ENCODE results near the gene TNRC6A.
A peak's percentile ranks its signal among the peaks of the same experiment; 100 is the strongest.

Gene TNRC6A

DNA sequence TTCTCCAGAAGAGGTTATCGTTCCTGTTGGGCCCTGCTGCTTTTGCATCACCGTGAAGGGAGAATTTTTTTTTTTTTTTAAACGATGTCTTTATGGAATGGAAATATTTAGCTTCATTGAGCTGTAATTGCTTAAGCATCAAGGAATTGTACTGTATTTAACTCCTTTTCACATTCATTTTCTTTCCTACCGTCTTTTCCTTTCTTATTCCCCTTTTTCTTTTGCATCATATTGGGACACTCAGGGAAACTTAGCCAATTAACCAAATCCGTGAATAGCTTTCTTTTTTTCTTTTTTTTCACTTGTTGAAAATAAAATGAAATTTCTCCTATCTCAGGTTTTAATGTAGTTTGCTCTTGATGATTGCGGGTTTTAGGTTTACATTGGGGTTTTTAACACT lies 1.5 kb downstream of the TNRC6A start:
- DNase-seq (ENCODE audit: extremely low spot score) = no peak
- TF ChIP-seq, protein P1, sequence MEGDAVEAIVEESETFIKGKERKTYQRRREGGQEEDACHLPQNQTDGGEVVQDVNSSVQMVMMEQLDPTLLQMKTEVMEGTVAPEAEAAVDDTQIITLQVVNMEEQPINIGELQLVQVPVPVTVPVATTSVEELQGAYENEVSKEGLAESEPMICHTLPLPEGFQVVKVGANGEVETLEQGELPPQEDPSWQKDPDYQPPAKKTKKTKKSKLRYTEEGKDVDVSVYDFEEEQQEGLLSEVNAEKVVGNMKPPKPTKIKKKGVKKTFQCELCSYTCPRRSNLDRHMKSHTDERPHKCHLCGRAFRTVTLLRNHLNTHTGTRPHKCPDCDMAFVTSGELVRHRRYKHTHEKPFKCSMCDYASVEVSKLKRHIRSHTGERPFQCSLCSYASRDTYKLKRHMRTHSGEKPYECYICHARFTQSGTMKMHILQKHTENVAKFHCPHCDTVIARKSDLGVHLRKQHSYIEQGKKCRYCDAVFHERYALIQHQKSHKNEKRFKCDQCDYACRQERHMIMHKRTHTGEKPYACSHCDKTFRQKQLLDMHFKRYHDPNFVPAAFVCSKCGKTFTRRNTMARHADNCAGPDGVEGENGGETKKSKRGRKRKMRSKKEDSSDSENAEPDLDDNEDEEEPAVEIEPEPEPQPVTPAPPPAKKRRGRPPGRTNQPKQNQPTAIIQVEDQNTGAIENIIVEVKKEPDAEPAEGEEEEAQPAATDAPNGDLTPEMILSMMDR (IDR thresholded peaks at IDR 0.05; ENCODE audit: control extremely low read depth, extremely low read depth, low read depth, missing control alignments) = no peak
- ChIA-PET CTCF (interaction anchor here (1.3 kb wide), 1 partner anchor 10 kb away, joined by 5 read pairs; no protein-coding TSS in a partner anchor), POLR2A (no interaction called here)

DNA sequence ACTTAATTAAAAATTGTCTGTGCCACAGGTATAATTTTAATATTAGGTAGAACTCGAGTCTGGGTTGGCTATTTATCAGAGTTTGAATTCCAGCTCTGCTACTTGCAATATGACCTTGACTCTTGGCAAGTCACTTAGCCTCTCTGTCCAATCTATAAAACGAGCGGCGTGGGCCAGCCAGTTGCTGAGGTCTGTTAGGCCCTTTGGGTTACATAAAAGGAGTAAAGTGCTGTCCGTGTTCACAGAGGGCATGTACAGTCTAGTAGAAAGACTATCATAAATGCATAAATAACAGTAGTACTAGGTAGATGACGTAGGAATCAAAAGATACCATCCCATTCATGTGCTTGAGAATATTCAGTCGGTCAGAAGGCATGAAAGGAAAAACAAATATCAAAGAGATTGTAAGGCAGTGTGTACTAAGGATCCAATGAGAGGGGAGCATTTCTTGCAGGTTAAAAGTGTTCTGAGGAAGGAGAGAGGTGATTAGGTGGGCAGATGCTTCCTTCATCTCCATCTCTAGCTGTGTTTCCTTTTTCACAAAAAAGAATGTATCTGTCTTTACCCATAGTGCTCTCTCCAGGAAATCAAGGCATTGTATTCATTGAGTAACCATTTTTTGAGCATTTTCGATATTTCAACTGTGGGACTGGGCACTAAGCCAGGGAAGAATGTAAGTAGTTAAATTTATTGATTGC lies 2.4 kb downstream of the TNRC6A start:
- no peak for DNase-seq (ENCODE audit: extremely low spot score)
- ChIA-PET CTCF (interaction anchor here (0.8 to 1.3 kb wide), 2 partner anchors 10 to 13 kb away, joined by 3 to 5 read pairs; no protein-coding TSS in a partner anchor), POLR2A (no interaction called here)
- TF ChIP-seq, protein P1 (IDR thresholded peaks at IDR 0.05; ENCODE audit: control extremely low read depth, extremely low read depth, low read depth, missing control alignments) = no peak

DNA sequence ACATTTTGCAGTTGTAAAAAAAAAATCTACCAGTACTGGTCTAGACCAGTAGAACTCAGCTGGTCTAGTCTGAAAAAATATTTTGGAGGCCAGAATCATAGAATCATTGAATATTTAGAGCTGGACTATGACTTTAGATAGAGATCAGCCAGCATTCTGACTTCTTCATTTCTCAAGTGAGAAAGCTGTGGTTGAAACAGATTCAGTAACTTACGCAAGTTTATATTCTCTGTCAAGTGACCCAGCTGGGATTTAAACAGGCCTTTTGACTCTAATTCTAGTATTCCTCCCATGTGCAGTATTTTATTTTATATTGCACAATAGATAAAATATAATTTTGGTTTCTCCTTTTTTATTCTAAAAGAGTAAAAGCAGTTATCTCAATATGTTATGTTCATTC lies 4.9 kb downstream of the TNRC6A start:
- TF ChIP-seq, protein P1 (IDR thresholded peaks at IDR 0.05; ENCODE audit: control extremely low read depth, extremely low read depth, low read depth, missing control alignments) = no peak
- DNase-seq (ENCODE audit: extremely low spot score) = peak; percentile 25
- ChIA-PET POLR2A (interaction anchor here (0.6 kb wide), 1 partner anchor 178 kb away, joined by 3 read pairs; no protein-coding TSS in a partner anchor), CTCF (interaction anchor here (1.3 to 2.3 kb wide), 4 partner anchors 10 to 67 kb away, joined by 3 to 6 read pairs (median 4); no protein-coding TSS in a partner anchor)

DNA sequence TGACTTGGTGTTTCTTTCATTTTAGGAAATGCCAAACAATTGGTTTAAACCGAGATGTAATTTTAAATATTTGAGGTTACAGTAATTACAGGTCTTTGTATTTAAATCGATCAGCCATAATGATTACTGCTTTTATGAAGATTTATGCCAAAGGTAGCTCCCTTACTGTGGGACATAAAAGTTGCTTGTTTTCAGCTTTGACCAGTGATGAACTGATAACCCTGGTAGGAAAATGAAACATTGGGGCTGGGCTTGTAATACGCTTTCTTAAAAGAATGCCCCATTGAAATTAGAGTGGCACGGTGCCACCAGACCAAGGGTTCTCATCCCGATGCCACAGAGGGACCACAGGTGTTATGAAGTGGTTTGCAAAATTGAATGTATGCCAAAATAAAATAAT lies 7.3 kb downstream of the TNRC6A start:
- CTCF ChIA-PET = no interaction called here
- POLR2A ChIA-PET = no interaction called here
- TF ChIP-seq, protein P1 (IDR thresholded peaks at IDR 0.05; ENCODE audit: control extremely low read depth, extremely low read depth, low read depth, missing control alignments) = no peak
- DNase-seq (ENCODE audit: extremely low spot score) = no peak

DNA sequence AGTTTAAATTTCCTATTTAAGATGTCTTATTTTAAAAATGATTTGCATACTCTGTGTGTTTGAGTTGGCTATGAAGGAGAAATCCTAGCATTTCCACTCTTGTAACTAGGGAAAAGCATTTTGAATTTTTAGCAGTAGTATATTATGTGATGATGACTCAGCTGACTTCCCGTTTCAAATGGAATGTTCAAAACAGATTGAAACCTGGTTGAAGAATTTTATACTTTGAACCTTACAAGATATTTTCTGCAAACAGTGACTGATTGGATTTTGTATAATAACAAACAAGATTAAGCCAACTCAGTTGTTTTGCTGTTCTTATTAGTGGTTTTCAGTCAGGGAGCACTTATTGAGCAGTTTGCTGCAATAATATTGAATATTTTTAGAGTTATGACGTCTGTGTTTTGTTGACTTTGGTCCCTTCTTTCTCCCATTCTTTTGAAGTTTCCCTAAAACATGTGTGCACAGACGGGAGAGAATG lies 8.0 kb downstream of the TNRC6A start:
- CTCF ChIA-PET = no interaction called here
- POLR2A ChIA-PET = no interaction called here
- TF ChIP-seq, protein P1 (IDR thresholded peaks at IDR 0.05; ENCODE audit: control extremely low read depth, extremely low read depth, low read depth, missing control alignments) = no peak
- DNase-seq (ENCODE audit: extremely low spot score) = no peak

DNA sequence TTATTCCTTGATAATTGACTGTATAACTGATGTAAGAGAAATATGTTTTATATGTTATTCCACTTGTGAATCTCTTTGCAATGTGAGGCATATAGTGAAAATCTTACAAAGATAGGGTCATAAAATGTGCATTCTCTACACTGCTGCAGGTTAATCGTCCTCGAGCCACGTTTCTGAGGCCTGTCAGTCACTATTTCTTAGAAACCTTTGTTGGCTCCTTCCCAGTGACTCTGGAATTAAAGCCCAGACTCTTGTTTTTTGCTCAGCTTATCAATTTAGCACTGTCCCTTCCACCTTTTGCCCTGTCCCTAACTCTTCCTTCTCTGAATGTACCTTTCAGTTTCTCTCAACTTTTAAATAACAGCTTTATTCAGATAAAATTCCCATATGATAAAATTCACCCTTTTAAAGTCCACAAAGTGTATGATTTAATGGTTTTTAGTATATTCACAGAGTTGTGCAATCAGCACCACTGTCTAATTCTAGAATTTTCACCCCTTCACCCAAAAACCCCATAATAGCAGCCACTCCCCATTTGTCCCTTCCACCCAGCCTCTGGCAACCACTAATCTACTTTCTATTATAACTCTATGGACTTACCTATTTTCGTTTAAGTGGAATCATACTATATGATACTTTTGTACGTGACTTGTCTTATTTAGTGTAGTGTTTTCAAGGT lies 8.6 kb downstream of the TNRC6A start:
- ChIA-PET POLR2A (no interaction called here), CTCF (no interaction called here)
- TF ChIP-seq, protein P1 (IDR thresholded peaks at IDR 0.05; ENCODE audit: control extremely low read depth, extremely low read depth, low read depth, missing control alignments) = no peak
- DNase-seq (ENCODE audit: extremely low spot score) = no peak
